NCI-H2227 treated with DMSO at 0.1 percent for 48 hours (cell line): Measurements from ENCODE around the gene HBD.
"Not testable (repeated sequence)": the region's sequence is repeated elsewhere in the genome, so short reads cannot be mapped to it uniquely, and the experiment has no call there.

Experiments used
- DNase-seq: peaks from one replicate; lab custom pipeline; 2025; lab: John Stamatoyannopoulos, UW

Gene HBD

DNA sequence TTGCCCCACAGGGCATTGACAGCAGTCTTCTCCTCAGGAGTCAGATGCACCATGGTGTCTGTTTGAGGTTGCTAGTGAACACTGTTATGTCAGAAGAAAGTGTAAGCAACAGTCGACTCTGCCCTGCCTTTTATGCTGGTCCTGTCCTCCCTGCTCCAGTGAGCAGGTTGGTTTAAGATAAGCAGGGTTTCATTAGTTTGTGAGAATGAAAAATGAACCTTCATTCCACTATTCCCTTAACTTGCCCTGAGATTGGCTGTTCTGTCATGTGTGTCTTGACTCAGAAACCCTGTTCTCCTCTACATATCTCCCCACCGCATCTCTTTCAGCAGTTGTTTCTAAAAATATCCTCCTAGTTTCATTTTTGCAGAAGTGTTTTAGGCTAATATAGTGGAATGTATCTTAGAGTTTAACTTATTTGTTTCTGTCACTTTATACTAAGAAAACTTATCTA, at the start of gene HBD:
Gene HBD (minus strand): TSS at position 103 of the 454 bp plus-strand sequence. CDS start 50 bp downstream, at position 53.
- DNase-seq, result no peak

DNA sequence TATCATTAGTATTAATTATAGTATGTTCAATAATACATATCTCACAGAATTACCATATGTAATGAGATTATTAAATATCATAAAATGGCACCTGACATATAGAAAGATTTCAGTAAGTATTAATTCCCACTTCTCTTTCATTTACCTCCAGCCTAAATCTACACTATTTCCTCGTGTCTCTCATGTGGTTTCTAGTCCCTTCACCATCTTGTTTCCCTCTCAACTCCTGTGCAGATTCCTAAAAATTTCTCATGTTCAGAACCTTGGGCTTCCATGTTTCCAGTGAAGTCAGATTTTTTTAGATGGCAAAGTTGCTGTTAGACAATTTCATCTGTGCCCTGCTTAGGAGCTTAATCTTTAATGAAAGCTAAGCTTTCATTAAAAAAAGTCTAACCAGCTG, 49.6 kb upstream of the HBD start:
- no peak for DNase-seq

DNA sequence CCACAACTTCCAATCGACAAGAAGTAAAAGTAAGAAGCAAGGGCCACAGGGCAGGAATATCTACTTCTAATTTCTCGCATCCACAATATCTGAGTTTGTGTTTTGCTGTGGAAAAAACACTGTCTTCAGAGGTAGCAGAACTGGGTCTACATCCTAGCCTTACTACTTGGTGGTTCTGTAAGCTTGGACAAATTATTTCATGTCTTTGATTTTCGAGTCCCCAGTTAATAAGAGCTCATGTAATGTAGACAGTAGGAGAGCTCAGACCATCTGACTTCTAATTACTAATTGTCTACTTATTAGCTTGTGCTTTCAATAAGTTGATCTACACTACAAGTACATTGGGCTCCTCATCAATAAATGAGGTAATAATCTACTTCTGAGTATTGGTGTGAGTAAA, 48.8 kb upstream of the HBD start:
- no peak for DNase-seq

DNA sequence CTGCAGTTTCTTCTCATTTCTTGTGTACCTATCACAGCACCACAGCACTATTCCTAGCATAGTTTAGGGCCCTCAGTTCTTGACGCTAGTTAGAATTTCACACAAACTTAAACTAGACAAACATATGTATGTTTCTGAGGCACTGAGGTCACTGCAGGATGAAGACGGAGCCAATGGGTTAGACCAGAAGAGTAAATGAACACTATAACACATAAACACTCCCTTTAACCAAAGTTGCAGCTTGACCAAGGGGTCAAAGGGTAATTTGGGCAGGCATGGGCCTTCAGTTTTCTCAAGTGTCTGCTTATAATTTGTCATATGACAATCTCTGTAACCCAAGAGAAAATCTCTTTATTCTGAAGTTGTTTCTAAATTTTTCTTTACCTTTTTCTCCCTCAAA, 48.3 kb upstream of the HBD start:
- DNase-seq, result no peak

DNA sequence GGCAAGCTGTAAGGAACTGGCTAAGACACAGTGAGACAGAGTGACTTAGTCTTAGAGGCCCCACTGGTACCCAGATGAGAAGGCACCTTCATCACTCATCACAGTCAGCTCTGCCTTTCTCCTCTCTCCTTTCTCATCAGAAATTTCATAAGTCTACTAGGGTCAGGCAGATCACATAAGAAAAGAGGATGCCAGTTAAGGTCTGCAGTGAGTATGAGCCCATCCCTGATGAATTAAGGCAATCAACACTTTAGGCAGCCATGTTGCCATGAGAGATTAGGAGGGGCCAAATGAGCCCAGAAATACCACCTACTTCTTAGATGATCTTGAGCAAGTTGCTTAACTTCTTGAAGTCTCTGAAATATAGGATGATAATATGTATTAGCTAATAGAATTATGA, 47.3 kb upstream of the HBD start:
- no peak for DNase-seq

DNA sequence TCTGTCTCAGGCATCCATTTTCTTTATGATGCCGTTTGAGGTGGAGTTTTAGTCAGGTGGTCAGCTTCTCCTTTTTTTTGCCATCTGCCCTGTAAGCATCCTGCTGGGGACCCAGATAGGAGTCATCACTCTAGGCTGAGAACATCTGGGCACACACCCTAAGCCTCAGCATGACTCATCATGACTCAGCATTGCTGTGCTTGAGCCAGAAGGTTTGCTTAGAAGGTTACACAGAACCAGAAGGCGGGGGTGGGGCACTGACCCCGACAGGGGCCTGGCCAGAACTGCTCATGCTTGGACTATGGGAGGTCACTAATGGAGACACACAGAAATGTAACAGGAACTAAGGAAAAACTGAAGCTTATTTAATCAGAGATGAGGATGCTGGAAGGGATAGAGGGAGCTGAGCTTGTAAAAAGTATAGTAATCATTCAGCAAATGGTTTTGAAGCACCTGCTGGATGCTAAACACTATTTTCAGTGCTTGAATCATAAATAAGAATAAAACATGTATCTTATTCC, 46.4 kb upstream of the HBD start:
- DNase-seq, result no peak

DNA sequence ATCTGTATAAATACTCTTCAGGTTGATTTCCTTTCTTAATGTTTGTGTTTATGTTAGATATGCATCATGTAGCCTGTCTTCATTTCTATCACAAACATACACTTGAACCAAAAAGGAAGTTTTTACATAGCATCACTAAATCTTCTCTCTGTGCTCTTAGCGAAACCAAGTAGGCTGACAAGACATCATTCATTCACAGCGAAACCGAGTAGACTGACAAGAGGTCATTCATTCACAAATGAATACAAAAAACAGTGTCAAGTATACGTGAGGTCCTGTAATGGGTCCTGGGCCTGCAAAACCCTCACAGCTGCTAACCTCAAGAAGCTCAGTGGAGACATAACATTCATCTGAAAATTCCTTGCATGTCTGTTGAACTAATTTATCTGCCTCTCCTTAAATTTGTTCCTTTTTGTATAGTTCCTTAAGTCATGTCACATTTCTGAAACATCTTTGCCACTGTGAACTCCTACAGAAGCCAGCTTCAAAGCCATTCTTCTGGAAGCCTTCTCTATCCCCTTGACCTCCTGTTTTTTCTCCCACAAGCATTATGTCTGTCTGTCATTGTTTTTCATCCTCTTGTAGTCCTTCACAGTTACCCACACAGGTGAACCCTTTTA, 45.3 kb upstream of the HBD start:
- no peak for DNase-seq

DNA sequence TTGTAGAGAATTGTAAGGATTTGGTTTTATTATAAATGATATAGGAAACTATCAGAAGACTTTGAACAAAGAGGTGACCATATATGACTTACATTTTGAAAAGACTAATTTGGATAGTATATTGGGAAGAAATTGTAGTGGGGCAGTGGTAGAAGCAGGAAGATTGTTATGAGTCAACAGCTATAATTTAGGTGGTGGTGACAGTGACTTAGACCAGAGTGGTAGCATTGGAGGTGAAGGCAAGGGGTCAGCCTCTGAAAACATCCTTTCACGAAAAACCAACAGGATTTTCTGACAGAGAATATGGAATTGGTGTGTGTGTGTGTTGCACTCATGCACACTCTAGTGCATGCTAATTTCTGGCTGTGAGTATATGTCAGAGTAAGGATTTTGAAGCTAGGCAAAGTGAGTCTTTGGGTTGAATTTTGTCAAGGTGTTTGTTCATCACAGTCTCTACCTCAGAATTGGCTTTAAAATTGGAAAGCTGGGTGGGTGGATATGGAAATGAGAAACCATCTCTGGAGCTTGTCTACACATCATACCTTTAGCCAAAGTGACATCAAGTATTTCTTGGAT, 43.6 kb upstream of the HBD start:
- DNase-seq, result no peak

DNA sequence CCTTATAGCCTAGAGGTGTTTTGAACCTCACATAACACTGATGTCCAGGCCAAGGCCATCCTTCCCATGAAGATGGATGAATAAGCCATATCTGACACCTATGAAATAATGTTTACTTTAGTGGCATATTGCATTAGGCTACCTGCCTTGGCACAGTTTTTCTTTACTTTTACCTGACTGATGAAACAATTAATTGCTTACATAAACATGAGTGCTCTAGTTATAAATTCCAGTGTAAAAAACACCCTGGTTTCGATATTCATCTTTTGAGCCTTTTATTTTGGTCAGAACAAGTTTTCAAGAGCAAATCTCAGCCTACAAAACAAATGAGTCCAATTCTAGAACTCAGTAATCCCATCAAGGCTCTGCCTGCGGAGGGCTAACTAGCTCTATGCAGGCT, 42.4 kb upstream of the HBD start:
- DNase-seq, result no peak

DNA sequence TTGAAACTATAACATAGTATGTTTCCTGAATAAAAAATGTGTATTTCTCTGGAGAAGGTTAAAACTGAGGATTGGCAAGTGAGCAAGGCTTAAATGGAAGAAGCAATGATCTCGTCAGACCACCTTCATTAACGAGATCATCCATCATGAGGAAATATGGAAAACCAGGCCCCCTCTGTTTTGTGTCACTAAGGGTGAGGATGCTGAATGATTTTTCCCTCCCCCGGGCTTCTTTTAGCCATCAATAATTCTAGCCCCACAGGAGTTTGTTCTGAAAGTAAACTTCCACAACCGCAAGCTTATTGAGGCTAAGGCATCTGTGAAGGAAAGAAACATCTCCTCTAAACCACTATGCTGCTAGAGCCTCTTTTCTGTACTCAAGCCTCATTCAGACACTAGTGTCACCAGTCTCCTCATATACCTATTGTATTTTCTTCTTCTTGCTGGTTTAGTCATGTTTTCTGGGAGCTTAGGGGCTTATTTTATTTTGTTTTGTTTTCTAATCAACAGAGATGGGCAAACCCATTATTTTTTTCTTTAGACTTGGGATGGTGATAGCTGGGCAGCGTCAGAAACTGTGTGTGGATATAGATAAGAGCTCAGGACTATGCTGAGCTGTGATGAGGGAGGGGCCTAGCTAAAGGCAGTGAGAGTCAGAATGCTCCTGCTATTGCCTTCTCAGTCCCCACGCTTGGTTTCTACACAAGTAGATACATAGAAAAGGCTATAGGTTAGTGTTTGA, 41.3 kb upstream of the HBD start:
- no peak for DNase-seq

DNA sequence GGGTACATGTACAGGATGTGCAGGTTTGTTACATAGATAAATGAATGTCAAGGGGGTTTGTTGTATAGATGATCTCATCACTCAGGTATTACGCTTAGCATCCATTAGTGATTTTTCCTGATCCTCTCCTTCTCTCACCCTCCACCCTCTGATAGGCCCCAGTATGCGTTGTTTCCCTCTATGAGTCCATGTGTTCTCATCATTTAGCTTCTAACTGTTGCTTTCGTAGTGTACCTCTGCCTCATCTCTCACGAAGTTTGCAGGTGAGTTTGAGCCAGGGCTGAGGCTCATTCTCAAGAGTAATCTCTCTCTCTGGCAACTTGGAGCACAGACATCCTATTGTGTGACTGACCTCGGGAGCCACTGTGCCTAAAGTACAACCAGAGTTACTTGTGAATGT, 40.1 kb upstream of the HBD start:
- DNase-seq, result no peak

DNA sequence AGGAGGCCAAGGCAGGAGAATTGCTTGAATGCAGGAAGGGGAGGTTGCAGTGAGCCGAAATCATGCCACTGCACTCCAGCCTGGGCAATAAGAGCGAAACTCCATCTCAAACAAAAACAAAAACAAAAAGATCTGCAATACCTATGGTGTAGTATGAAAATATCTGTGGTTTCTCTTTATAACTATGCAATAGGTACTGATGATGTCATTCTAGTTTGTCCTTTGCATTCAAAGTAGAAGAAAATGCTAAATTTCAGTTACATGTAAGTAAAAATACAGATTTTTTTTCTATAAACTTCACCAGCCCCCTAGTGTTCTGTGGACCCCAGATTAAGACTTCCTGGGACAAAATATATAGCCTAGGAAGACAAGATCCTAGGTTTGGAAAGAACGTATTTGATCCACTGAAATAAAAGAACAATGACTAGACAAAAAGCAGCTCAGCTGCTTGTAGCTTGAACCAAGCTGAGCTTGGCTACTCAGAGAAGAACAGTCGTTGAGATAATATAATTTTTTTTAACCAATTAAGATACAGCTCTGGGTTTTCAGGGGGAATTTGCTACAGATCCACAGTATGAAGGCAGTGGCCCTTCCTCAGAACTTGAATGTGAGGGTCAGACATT, 38.2 kb upstream of the HBD start:
- no peak for DNase-seq

DNA sequence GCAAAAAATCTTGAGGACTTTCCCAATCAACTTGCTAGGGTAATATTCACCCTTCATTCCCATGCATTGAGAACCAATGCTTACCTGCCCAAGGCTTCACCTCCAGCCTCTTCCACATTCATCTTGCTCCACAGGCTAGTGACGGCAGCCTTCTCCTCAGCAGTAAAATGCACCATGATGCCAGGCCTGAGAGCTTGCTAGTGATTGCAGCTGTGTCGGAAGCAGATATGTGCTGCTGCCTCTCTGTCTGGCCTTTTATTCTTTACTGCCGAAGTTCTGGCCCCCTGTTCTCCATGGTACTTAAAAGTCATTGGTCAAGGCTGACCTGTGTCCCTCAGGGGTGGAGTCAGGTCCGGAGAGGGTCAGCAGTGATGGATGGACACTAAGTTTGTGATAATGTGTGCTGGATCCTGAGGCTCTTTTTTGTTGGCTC, 35.4 kb upstream of the HBD start, which contains the start of gene HBE1:
Gene HBE1 (minus strand): TSS at position 231 of the 433 bp plus-strand sequence. CDS start 55 bp downstream, at position 176.
- no peak for DNase-seq

DNA sequence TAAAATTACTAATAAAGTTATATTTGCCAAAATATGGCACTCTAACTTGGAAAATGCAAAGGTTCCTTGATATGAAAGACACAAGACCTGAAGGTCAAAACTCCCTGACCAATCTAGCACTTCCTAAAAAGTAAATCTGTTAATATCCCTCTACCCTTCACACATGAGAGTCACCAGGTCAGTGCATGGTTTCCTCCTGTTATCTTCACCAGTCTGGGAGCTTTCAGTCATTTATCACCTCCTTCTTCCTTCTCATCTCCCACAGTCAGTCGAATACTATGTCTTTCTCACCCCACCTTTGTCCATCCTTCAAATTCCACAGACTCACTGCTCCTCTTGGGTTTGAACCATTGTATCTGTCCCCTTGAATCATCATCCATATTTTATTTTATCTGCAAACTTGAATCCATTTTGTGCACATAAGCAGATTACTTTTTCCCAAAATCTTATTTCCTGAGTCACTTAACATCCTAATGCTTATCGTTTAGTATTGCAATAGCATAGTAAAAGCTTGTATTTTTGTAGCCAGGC, 32.8 kb upstream of the HBD start:
- DNase-seq, result no peak

DNA sequence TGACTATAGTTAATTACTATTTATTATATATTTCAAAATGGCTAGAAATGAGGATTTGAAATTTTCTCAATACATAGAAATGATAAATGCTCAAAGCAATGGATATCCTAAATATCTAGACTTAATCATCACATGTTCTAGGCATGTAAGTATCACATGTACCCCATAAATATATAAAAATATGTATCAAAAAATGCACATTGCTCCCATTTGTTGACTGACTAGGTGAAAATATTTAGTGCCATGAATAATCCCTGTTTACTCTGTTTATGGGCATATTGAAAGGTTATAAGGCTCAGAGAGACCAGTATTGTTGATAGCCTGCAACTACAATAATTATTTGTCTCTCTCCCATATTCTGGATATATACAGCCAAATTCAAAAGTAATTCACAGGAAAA, 32.3 kb upstream of the HBD start:
- no peak for DNase-seq

DNA sequence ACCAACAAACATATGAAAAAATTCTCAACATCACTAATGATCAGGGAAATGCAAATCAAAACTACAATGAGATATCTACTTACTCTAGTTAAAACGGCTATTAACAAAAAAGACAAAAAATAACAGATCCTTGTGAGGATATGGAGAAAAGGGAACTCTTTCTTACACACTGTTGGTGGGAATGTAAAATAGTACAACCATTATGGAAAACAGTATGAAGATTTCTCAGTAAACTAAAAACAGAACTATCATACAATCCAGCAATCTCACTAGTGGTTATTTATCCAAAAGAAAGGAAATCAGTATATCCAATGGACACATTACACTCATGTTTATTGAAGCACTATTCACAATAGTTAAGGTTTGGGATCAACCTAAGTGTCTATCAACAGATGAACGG, 31.5 kb upstream of the HBD start:
- no peak for DNase-seq

DNA sequence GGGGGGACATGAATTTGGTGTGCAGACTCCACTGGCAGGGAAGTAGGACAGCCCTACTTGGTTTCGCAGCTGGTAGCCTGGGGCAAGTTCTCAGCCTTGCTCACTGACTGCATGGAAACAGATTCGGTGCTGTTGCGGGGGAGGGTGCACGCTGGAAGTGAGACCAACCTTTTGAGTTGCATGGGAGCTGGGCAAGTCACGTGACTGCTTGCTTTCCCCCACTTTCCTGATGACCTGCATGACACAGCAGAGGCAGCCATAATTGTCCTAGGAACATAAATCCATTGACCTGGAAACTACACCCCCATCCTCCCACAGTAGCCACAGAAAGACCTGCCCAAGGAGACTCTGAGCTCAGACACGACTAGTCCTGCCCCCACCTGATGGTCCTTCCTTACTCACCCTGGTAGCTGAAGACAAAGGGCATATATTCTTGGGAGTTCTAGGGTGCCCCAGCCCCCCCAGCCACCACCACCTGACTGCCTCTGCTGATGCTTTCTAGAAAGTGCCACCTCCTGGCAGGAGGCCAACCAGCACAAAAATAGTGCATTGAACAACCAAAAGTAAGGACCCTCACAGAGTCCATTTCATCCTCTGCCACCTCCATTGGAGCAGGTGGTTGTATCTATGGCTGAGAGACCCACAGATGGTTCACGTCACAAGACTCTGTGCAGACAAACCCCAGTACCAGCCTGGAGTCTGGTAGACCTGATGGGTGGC, 24.4 kb upstream of the HBD start:
- DNase-seq, result no peak

DNA sequence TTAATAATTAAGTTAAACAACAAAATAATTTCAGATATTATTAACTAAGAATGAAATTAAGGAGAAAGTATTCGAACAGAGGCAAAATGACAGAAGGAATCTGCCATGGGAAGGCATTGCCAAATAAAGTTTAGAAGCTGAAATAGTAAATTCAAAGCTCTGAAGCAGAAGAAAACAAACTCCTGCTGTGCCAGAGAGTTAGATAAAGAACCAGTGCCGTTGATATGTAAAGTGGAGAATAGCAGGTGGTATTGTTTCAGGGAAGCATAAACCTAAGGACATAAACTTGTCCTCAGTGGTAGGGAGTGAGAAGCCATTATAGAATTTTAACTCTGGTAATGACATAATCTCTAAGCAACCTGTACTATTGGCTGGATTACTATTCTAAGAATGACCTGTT, 23.0 kb upstream of the HBD start:
- no peak for DNase-seq

DNA sequence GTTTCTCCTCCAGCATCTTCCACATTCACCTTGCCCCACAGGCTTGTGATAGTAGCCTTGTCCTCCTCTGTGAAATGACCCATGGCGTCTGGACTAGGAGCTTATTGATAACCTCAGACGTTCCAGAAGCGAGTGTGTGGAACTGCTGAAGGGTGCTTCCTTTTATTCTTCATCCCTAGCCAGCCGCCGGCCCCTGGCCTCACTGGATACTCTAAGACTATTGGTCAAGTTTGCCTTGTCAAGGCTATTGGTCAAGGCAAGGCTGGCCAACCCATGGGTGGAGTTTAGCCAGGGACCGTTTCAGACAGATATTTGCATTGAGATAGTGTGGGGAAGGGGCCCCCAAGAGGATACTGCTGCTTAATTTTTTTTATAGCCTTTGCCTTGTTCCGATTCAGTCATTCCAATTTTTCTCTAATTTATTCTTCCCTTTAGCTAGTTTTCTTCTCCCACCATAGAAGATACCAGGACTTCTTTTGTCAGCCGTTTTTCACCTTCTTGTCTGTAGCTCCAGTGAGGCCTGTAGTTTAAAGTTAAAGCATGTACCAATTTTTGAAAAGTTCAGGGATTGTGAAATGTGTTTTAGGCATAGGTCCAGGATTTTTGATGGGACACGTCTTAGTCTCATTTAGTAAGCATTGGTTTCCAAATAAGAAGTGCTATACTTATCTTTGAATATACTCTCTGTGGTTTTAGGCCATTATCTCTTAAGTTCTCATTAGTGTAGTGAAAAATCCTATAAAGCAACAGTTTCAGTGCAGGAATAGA, 20.5 kb upstream of the HBD start, which contains the start of gene HBG2:
Gene HBG2 (minus strand): TSS at position 136 of the 768 bp plus-strand sequence. CDS start 53 bp downstream, at position 83.
- DNase-seq, result not testable (repeated sequence)

DNA sequence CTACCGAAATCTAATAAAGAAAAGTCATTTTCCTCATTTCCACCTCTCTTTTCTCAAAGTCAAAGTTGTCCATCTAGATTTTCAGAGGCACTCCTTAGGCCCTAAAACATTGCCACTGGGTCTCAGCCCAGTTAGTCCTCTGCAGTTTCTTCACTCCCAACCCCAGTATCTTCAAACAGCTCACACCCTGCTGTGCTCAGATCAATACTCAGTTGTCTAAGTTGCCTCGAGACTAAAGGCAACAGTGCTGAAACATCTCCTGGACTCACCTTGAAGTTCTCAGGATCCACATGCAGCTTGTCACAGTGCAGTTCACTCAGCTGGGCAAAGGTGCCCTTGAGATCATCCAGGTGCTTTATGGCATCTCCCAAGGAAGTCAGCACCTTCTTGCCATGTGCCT, 19.7 kb upstream of the HBD start:
- not testable (repeated sequence) for DNase-seq

DNA sequence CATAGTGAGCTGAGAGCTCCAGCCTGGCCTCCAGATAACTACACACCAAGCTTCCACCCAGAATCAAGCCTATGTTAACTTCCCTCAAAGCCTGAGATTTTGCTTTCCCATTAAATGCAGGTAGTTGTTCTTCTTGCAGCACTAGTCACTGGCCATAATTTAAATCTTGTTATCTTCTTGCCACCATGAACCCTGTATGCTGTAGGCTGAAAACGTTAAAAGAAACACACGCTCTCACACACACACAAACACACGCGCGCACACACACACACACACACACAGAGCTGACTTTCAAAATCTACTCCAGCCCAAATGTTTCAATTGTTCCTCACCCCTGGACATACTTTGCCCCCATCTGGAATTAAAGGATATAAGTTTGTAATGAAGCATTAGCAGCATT, 19.2 kb upstream of the HBD start:
- not testable (repeated sequence) for DNase-seq
